IMR-90 (cell line): ENCODE measurements around the gene TREML2. TPM values are rescaled to one million over a fixed set of nuclear protein-coding genes. Genes with fewer than 3 reads are reported as not detected.
A peak's percentile ranks its signal among the peaks of the same experiment; 100 is the strongest.

Source experiments
- ATAC-seq: fragments of 200-7000 bp; cut with Tn5 transposase; 2 replicates; pipeline ENCODE4 v1.9.1; 2020; ENCODE audit warnings: low read depth, mild to moderate bottlenecking, moderate library complexity
- BruUV-seq: library from RNA; stranded (reverse); fragments of 400-500 nt; replicated peaks from 2 replicates; lab custom pipeline; 2021; lab: Mats Ljungman, UMichigan
- CTCF ChIA-PET: fragments of 300-600 bp; formaldehyde crosslinking; extraction: SDS; loops from one replicate; lab custom pipeline; 2021; ENCODE audit warnings: antibody characterized with exemption; lab: Yijun Ruan, JAX
- POLR2A ChIA-PET: fragments of 300-600 bp; sonication (Branson Sonifier 250); formaldehyde crosslinking; loops from one replicate; lab custom pipeline; 2022; ENCODE audit warnings: antibody characterized with exemption; ENCODE audit not compliant: unreplicated experiment; lab: Charles Lee
- DNase-seq: peaks from one replicate; pipeline ENCODE4 v3.0.0; 2013
- H2AFZ ChIP-seq: replicated peaks from 2 replicates; pipeline ENCODE3; 2013; ENCODE audit warnings: low read length, mild to moderate bottlenecking; ENCODE audit not compliant: poor library complexity
- H2AK5ac ChIP-seq: 2 replicates; pipeline ENCODE4 v1.6.1; 2013; ENCODE audit warnings: low read depth, low read length, inconsistent platforms
- H2AK9ac ChIP-seq: replicated peaks from 2 replicates; pipeline ENCODE3; 2013; ENCODE audit warnings: mild to moderate bottlenecking, low read depth, low read length, moderate library complexity; ENCODE audit not compliant: poor library complexity
- H2BK120ac ChIP-seq: 2 replicates; pipeline ENCODE4 v1.6.1; 2013; ENCODE audit warnings: low read depth, low read length, inconsistent platforms
- H2BK15ac ChIP-seq: 3 replicates; pipeline ENCODE4 v1.6.1; 2013; ENCODE audit warnings: low read depth, low read length, inconsistent platforms
- H2BK20ac ChIP-seq: 2 replicates; pipeline ENCODE4 v1.6.1; 2013; ENCODE audit warnings: low read depth, mild to moderate bottlenecking, inconsistent platforms, low read length, moderate library complexity
- H2BK5ac ChIP-seq: 2 replicates; pipeline ENCODE4 v1.6.1; 2013; ENCODE audit warnings: mild to moderate bottlenecking, low read depth, low read length, inconsistent platforms; ENCODE audit not compliant: poor library complexity, severe bottlenecking
- H3K14ac ChIP-seq: replicated peaks from 2 replicates; pipeline ENCODE4 v1.6.1; 2013; ENCODE audit warnings: low read depth, low read length, inconsistent platforms
- H3K18ac ChIP-seq: 2 replicates; pipeline ENCODE4 v1.6.1; 2013; ENCODE audit warnings: low read depth, low read length, control low read depth
- H3K23ac ChIP-seq: 2 replicates; pipeline ENCODE4 v1.6.1; 2013; ENCODE audit warnings: low read depth, low read length, inconsistent platforms
- H3K27ac ChIP-seq: 2 replicates; pipeline ENCODE4 v1.5.1; 2013; ENCODE audit warnings: mild to moderate bottlenecking, control low read depth, low read length; ENCODE audit not compliant: insufficient read depth
- H3K27me3 ChIP-seq: 2 replicates; pipeline ENCODE4 v1.6.1; 2013; ENCODE audit warnings: low read length; ENCODE audit not compliant: control insufficient read depth, insufficient read depth
- H3K36me3 ChIP-seq: 2 replicates; pipeline ENCODE4 v1.6.1; 2013; ENCODE audit warnings: low read length, mixed read lengths; ENCODE audit not compliant: control insufficient read depth, insufficient read depth
- H3K4ac ChIP-seq: 2 replicates; pipeline ENCODE4 v1.6.1; 2013; ENCODE audit warnings: low read depth, low read length, inconsistent platforms
- H3K4me1 ChIP-seq: 2 replicates; pipeline ENCODE4 v1.6.1; 2013; ENCODE audit warnings: low read length, mixed read lengths; ENCODE audit not compliant: control insufficient read depth, insufficient read depth
- H3K4me2 ChIP-seq: 2 replicates; pipeline ENCODE4 v1.6.1; 2013; ENCODE audit warnings: low read depth, mild to moderate bottlenecking, control low read depth, low read length, moderate library complexity
- H3K4me3 ChIP-seq: 2 replicates; pipeline ENCODE4 v1.5.1; 2013; ENCODE audit warnings: low read depth, mild to moderate bottlenecking, control low read depth, low read length, moderate library complexity; ENCODE audit not compliant: insufficient read depth
- H3K56ac ChIP-seq: 2 replicates; pipeline ENCODE4 v1.6.1; 2013; ENCODE audit warnings: low read length, inconsistent platforms; ENCODE audit not compliant: insufficient read depth; ENCODE audit errors: extremely low read depth
- H3K79me1 ChIP-seq, 2 experiments: 2 replicates each; pipeline ENCODE4 v1.6.1; 2013; ENCODE audit warnings: low read length in 2 of 2, inconsistent platforms in 1 of 2, low read depth in 1 of 2
- H3K9ac ChIP-seq: 2 replicates; pipeline ENCODE4 v1.6.1; 2013; ENCODE audit warnings: low read depth, low read length, control low read depth
- H3K9me1 ChIP-seq: 2 replicates; pipeline ENCODE4 v1.6.1; 2013; ENCODE audit warnings: low read length, inconsistent platforms; ENCODE audit not compliant: insufficient read depth
- H3K9me3 ChIP-seq: 2 replicates; pipeline ENCODE4 v1.6.1; 2013; ENCODE audit warnings: low read length; ENCODE audit not compliant: control insufficient read depth, insufficient read depth
- H4K20me1 ChIP-seq: 2 replicates; pipeline ENCODE4 v1.6.1; 2013; ENCODE audit warnings: low read length, inconsistent platforms; ENCODE audit not compliant: insufficient read depth
- H4K5ac ChIP-seq: 2 replicates; pipeline ENCODE4 v1.6.1; 2013; ENCODE audit warnings: mild to moderate bottlenecking, low read depth, low read length, control low read depth
- H4K8ac ChIP-seq, 2 experiments: 2 replicates each; pipeline ENCODE4 v1.6.1; 2013; ENCODE audit warnings: low read depth in 2 of 2, low read length in 2 of 2, control low read depth in 1 of 2, inconsistent platforms in 1 of 2
- H4K91ac ChIP-seq: 2 replicates; pipeline ENCODE4 v1.6.1; 2013; ENCODE audit warnings: low read depth, low read length, inconsistent platforms; ENCODE audit not compliant: insufficient read depth
- BHLHE40 ChIP-seq: fragments of 150-350 bp; IDR thresholded peaks from 2 replicates; pipeline ENCODE4 v1.6.1; 2016; ENCODE audit warnings: mild to moderate bottlenecking, low read depth, low read length
- CEBPB ChIP-seq: IDR thresholded peaks from 2 replicates; pipeline ENCODE4 v1.6.1; 2012; ENCODE audit warnings: low read depth, low read length, improper control_type of control experiment
- FOS ChIP-seq: fragments of 150-350 bp; IDR thresholded peaks from 2 replicates; pipeline ENCODE4 v1.6.1; 2016; ENCODE audit warnings: low read depth, low read length
- MAFK ChIP-seq: IDR thresholded peaks from 2 replicates; pipeline ENCODE4 v1.6.1; 2012; ENCODE audit warnings: low read depth, low read length, improper control_type of control experiment
- MAZ ChIP-seq: IDR thresholded peaks from 2 replicates; pipeline ENCODE4 v1.6.1; 2012; ENCODE audit warnings: low read depth, mild to moderate bottlenecking, low read length, improper control_type of control experiment, moderate library complexity, borderline replicate concordance
- MXI1 ChIP-seq: IDR thresholded peaks from 2 replicates; pipeline ENCODE4 v1.6.1; 2012; ENCODE audit warnings: low read depth, mild to moderate bottlenecking, low read length, moderate library complexity, borderline replicate concordance
- NFE2L2 ChIP-seq: fragments of 150-350 bp; IDR thresholded peaks from 2 replicates; pipeline ENCODE4 v1.6.1; 2016; ENCODE audit warnings: low read depth, mild to moderate bottlenecking, low read length
- POLR2A ChIP-seq: IDR thresholded peaks from 2 replicates; pipeline ENCODE4 v1.6.1; 2012; ENCODE audit warnings: mild to moderate bottlenecking, low read depth, low read length
- RCOR1 ChIP-seq: IDR thresholded peaks from 2 replicates; pipeline ENCODE4 v1.6.1; 2012; ENCODE audit warnings: mild to moderate bottlenecking, low read length, improper control_type of control experiment; ENCODE audit not compliant: insufficient replicate concordance
- SMC3 ChIP-seq: fragments of 150-350 bp; IDR thresholded peaks from 2 replicates; pipeline ENCODE4 v1.6.1; 2016; ENCODE audit warnings: low read depth, mild to moderate bottlenecking, antibody characterized with exemption, low read length, moderate library complexity
- USF2 ChIP-seq: fragments of 150-350 bp; IDR thresholded peaks from 2 replicates; pipeline ENCODE4 v1.6.1; 2017; ENCODE audit warnings: mild to moderate bottlenecking, antibody characterized with exemption, low read length, low read depth
- WGBS, 2 experiments: methylation state at CpG; one replicate each; pipeline versions ENCODE4 v1.1.5 to v1.1.7; 2013; ENCODE audit warnings: missing lambda C conversion rate in 2 of 2; ENCODE audit not compliant: insufficient read length in 1 of 2; ENCODE audit errors: extremely low coverage in 2 of 2; 5-methylcytosine and 5-hydroxymethylcytosine counted together
- dilution Hi-C: fragments of 300-500 bp; cut with HindIII; formaldehyde crosslinking; loops from one replicate; pipeline ENCODE4 v1.14.3; 2018; ENCODE audit warnings: low sequenced_read_pairs; ENCODE audit not compliant: unreplicated experiment
- in situ Hi-C: fragments of 300-500 bp; cut with MboI; formaldehyde crosslinking; loops from 3 replicates; pipeline ENCODE4 v1.14.3; 2019; ENCODE audit warnings: low sequenced_read_pairs, inconsistent platforms, mixed read lengths
- intact Hi-C: fragments of 100-400 bp; cut with micrococcal nuclease; formaldehyde crosslinking; loops from 2 replicates; pipeline ENCODE4 v1.10.0; 2022
- polyA plus RNA-seq, 3 experiments: library from polyadenylated mRNA; depleted of rRNA; stranded (reverse); fragments of >200 nt; gene quantifications; 2 replicates each; pipeline ENCODE4 v1.2.3, GENCODE V29; 2012; ENCODE audit warnings: low replicate concordance in 1 of 3
- total RNA-seq: library from RNA; depleted of rRNA; stranded (reverse); fragments of >200 nt; gene quantifications from 2 replicates; pipeline ENCODE4 v1.2.3, GENCODE V29; 2012
- TF ChIP-seq, protein P1 (sequence below): fragments of 150-350 bp; IDR thresholded peaks from 2 replicates; pipeline ENCODE4 v1.6.1; 2016; ENCODE audit warnings: low read depth, mild to moderate bottlenecking, low read length, moderate library complexity, borderline replicate concordance

Gene TREML2
- total and polyA plus RNA-seq, 2 of the 4 experiments (the other 2 are of a cell fraction): not detected

- BruUV-seq: no TSS peak
- H3K27ac ChIP-seq: no peak overlapping the region
These were observed 46.4 kb upstream of the TREML2 start for GRCh38 chr6:41247288-41247865.

More at GRCh38 chr6:41247288-41247865, 46.4 kb upstream of the TREML2 start:
- in situ Hi-C loops: no loop called here
- Histone ChIP-seq H4K5ac (no peak overlapping the region), H3K9me3 (no peaks in the 10 kb centered on the region), H3K56ac (no peak overlapping the region), H3K4me1 (no peaks in the 10 kb centered on the region), H2BK20ac (no peak overlapping the region), H3K14ac (no peak overlapping the region), H3K9me1 (no peaks in the 10 kb centered on the region), H4K91ac (no peak overlapping the region), H3K79me1 (no peaks in the 10 kb centered on the region), H3K36me3 (no peaks in the 10 kb centered on the region), H4K20me1 (no peaks in the 10 kb centered on the region), H2BK120ac (no peak overlapping the region), H3K4me2 (no peak overlapping the region), H3K27me3 (no peaks in the 10 kb centered on the region), H4K8ac (no peak overlapping the region), H2AK5ac (no peak overlapping the region), H3K4me3 (no peak overlapping the region), H2AK9ac (no peak overlapping the region), H3K18ac (no peak overlapping the region), H3K23ac (no peak overlapping the region), H3K4ac (no peak overlapping the region), H2BK15ac (no peak overlapping the region), H2BK5ac (no peak overlapping the region), H3K9ac (no peak overlapping the region), H2AFZ (peak overlapping the region; percentile 23)
- no peak for TF ChIP-seq NFE2L2
- no peak for TF ChIP-seq FOS
- TF ChIP-seq MAZ: no peak
- no peak for TF ChIP-seq MXI1
- no peak for TF ChIP-seq CEBPB
- no peak for TF ChIP-seq SMC3
- TF ChIP-seq BHLHE40: no peak
- TF ChIP-seq USF2: no peak
- TF ChIP-seq MAFK: no peak
- TF ChIP-seq RCOR1: no peak
- TF ChIP-seq, protein P1, sequence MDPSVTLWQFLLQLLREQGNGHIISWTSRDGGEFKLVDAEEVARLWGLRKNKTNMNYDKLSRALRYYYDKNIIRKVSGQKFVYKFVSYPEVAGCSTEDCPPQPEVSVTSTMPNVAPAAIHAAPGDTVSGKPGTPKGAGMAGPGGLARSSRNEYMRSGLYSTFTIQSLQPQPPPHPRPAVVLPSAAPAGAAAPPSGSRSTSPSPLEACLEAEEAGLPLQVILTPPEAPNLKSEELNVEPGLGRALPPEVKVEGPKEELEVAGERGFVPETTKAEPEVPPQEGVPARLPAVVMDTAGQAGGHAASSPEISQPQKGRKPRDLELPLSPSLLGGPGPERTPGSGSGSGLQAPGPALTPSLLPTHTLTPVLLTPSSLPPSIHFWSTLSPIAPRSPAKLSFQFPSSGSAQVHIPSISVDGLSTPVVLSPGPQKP: no peak
- no peak for TF ChIP-seq POLR2A
- ATAC-seq (no peak), DNase-seq (no peak)
- POLR2A ChIA-PET: no interaction called here
- CTCF ChIA-PET: no interaction called here
- 53% methylated on average over 4 of the region's 9 CpGs; no CpG with 5 or more reads in 1 of the 2 experiments for WGBS, 2 experiments
- intact Hi-C loops: no loop called here
- dilution Hi-C loops: no loop called here
